Measurements from ENCODE around the gene CXXC1. TPM values are rescaled to one million over a fixed set of nuclear protein-coding genes. Genes with fewer than 3 reads are reported as not detected.

The CXXC1 gene
- total and polyA plus RNA-seq, 2 of the 8 experiments (the other 6 are each of a cell fraction or from before 2014, with no cell fraction given), result 73.3 to 136 TPM

GRCh38 chr18:50301074-50301473 lies 13.6 kb upstream of the CXXC1 start:
- no peak for FAIRE-seq
- H3K79me1 ChIP-seq (ENCODE audit: low read depth, low read length), result no peaks in the 10 kb centered on the region
- TF ChIP-seq GTF2F1 (IDR thresholded peaks at IDR 0.05; ENCODE audit: borderline replicate concordance, low read depth, low read length), result no peak
- no peak for TF ChIP-seq MAFK (IDR thresholded peaks at IDR 0.05; ENCODE audit: low read depth, low read length)
- TF ChIP-seq SIX5 (IDR thresholded peaks at IDR 0.05; ENCODE audit: low read depth, low read length), result no peak
- no peak for TF ChIP-seq BCL11A (IDR thresholded peaks at IDR 0.05; ENCODE audit: low read depth in 2 of 2, low read length in 2 of 2)
- no peak for TF ChIP-seq PHF8 (conservative IDR thresholded peaks at IDR 0.05; ENCODE audit: low read depth, low read length)
- TF ChIP-seq EZH2 (IDR thresholded peaks at IDR 0.05; ENCODE audit: low read depth, low read length, severe bottlenecking), result no peak
- no peak for TF ChIP-seq SP1 (IDR thresholded peaks at IDR 0.05; ENCODE audit: low read depth, low read length)
- no peak for TF ChIP-seq SP2 (IDR thresholded peaks at IDR 0.05; ENCODE audit: low read length)
- TF ChIP-seq RFX5 (IDR thresholded peaks at IDR 0.05; ENCODE audit: borderline replicate concordance, low read depth, low read length), result no peak
- TF ChIP-seq ZNF274 (IDR thresholded peaks at IDR 0.05; ENCODE audit: borderline replicate concordance, extremely low read depth, low read length), result no peak
- TF ChIP-seq SP4 (IDR thresholded peaks at IDR 0.05; ENCODE audit: low read length), result no peak
- H2BK5ac ChIP-seq (ENCODE audit: low read depth, low read length), result no peak overlapping the region
- H3K4me3 ChIP-seq (ENCODE audit: extremely low read depth in 1 of 4, insufficient read depth in 2 of 4, low read depth in 3 of 4, low read length in 4 of 4), result no peak overlapping the region
- 72% methylated on average over 4 of the region's 5 CpGs; no CpG with 5 or more reads in 1 of the 2 experiments for WGBS, 2 experiments (ENCODE audit: extremely low coverage in 1 of 2, insufficient coverage in 1 of 2, insufficient read length in 1 of 2, insufficient replicate concordance in 2 of 2, low coverage in 1 of 2, low lambda C conversion rate in 2 of 2, missing lambda C conversion rate in 1 of 2)
- no peak overlapping the region for H2AFZ ChIP-seq (ENCODE audit: low read length)
- no peak overlapping the region for H3K4ac ChIP-seq (replicated peaks; ENCODE audit: insufficient read length, low read depth, low read length)
- no peaks in the 10 kb centered on the region for H3K9me3 ChIP-seq (ENCODE audit: insufficient read depth in 2 of 2, low read depth in 1 of 2, low read length in 1 of 2)
- no peak overlapping the region for H4K8ac ChIP-seq (ENCODE audit: extremely low read depth, insufficient read depth, low read length)
- no peaks in the 10 kb centered on the region for H3K79me2 ChIP-seq (ENCODE audit: control insufficient read depth in 1 of 2, insufficient read depth in 2 of 2, low read length in 2 of 2)
- H4K5ac ChIP-seq (ENCODE audit: insufficient read length, low read depth, low read length), result no peak overlapping the region
- H3K18ac ChIP-seq (ENCODE audit: extremely low read depth, low read length), result no peak overlapping the region
- no peak overlapping the region for H2AK5ac ChIP-seq (ENCODE audit: low read depth, low read length)
- no peak overlapping the region for H3K56ac ChIP-seq (replicated peaks; ENCODE audit: insufficient read length, low read depth, low read length)
- ChIA-PET CTCF (ENCODE audit: partially characterized antibody) (interaction anchor here (1.3 kb wide), 1 partner anchor 10 kb away, joined by 3 read pairs; no protein-coding TSS in a partner anchor), POLR2A (ENCODE audit: partially characterized antibody) (interaction anchor here (1.2 kb wide), 1 partner anchor 20 kb away, joined by 4 read pairs; the partner anchor contains the start of gene MBD1)
- no peak overlapping the region for H2BK20ac ChIP-seq (ENCODE audit: low read length)
- no peak overlapping the region for H3K14ac ChIP-seq (ENCODE audit: insufficient read length)
- H2BK15ac ChIP-seq (ENCODE audit: low read length), result no peak overlapping the region
- H2BK12ac ChIP-seq (ENCODE audit: low read depth, low read length), result no peak overlapping the region
- H4K20me1 ChIP-seq (replicated peaks in 1 of 2; ENCODE audit: control insufficient read depth in 1 of 2, insufficient read depth in 2 of 2, low read length in 2 of 2), result no peaks in the 10 kb centered on the region
- H3K27ac ChIP-seq (ENCODE audit: low read depth, low read length), result no peak overlapping the region
- no peak overlapping the region for H3K4me2 ChIP-seq (ENCODE audit: insufficient read depth in 1 of 2, low read depth in 2 of 2, low read length in 2 of 2)
- H3K23ac ChIP-seq (ENCODE audit: insufficient read length), result no peak overlapping the region
- DNase-seq (ENCODE audit: low read depth in 1 of 2, low spot score in 2 of 2), result no peak
- no peaks in the 10 kb centered on the region for H3K36me3 ChIP-seq (ENCODE audit: control insufficient read depth in 2 of 4, insufficient read depth in 4 of 4, low read length in 3 of 4)
- no peak overlapping the region for H2BK120ac ChIP-seq (replicated peaks; ENCODE audit: low read depth, low read length)
- H3K23me2 ChIP-seq (ENCODE audit: low read depth, low read length), result peaks cover 2% of the 10 kb centered on the region; the same call in 1 of the 2 replicates
- no peaks in the 10 kb centered on the region; a peak in 1 of 7 replicates for H3K4me1 ChIP-seq (replicated peaks in 1 of 4; ENCODE audit: control insufficient read depth in 3 of 4, insufficient read depth in 4 of 4, low read length in 3 of 4)
- H3K9ac ChIP-seq (replicated peaks in 1 of 4; ENCODE audit: extremely low read depth in 1 of 4, low read depth in 3 of 4, low read length in 3 of 4), result no peak overlapping the region
- peaks cover 0 to 18% (median 10%) of the 10 kb centered on the region in 4 experiments; a peak in 5 of 7 replicates for H3K27me3 ChIP-seq (replicated peaks in 1 of 4; ENCODE audit: control insufficient read depth in 3 of 4, extremely low read depth in 1 of 4, insufficient read depth in 3 of 4, low read length in 3 of 4)
- no peak overlapping the region for H4K91ac ChIP-seq (replicated peaks; ENCODE audit: insufficient read length, low read length)

Data from H1 (cell line).